AG09319 (cell line): ENCODE measurements around the gene RARRES1.

Experiments used
- DNase-seq: peaks from one replicate; pipeline ENCODE4 v3.0.0-alpha.2; 2010; ENCODE audit warnings: low read depth; ENCODE audit errors: extremely low read depth
- TF ChIP-seq, protein P1 (sequence below): IDR thresholded peaks from 2 replicates; pipeline ENCODE4 v1.5.1; 2011; ENCODE audit warnings: low read depth, mild to moderate bottlenecking, inconsistent platforms, low read length, moderate library complexity

The RARRES1 gene

DNA sequence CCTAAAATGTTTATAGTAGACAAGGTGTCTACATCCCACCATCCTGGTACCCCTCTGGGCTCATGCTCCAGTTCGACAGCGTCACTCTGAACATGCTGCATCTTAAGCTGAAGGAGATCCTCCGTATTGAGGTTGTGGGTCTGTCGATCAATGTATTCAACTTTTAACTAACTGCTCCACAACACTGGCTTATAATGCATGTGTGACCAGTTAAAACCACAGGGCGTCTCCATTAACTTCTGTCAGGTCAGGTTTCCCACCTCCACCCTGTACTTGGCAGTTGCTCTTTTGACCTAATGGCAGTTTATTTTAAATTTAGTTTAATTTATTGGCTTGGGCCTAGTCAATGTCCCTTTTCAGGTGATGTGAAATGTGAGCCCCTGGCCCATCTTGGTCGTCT lies 17.8 kb upstream of the RARRES1 start:
- TF ChIP-seq, protein P1, sequence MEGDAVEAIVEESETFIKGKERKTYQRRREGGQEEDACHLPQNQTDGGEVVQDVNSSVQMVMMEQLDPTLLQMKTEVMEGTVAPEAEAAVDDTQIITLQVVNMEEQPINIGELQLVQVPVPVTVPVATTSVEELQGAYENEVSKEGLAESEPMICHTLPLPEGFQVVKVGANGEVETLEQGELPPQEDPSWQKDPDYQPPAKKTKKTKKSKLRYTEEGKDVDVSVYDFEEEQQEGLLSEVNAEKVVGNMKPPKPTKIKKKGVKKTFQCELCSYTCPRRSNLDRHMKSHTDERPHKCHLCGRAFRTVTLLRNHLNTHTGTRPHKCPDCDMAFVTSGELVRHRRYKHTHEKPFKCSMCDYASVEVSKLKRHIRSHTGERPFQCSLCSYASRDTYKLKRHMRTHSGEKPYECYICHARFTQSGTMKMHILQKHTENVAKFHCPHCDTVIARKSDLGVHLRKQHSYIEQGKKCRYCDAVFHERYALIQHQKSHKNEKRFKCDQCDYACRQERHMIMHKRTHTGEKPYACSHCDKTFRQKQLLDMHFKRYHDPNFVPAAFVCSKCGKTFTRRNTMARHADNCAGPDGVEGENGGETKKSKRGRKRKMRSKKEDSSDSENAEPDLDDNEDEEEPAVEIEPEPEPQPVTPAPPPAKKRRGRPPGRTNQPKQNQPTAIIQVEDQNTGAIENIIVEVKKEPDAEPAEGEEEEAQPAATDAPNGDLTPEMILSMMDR = no peak
- no peak for DNase-seq

DNA sequence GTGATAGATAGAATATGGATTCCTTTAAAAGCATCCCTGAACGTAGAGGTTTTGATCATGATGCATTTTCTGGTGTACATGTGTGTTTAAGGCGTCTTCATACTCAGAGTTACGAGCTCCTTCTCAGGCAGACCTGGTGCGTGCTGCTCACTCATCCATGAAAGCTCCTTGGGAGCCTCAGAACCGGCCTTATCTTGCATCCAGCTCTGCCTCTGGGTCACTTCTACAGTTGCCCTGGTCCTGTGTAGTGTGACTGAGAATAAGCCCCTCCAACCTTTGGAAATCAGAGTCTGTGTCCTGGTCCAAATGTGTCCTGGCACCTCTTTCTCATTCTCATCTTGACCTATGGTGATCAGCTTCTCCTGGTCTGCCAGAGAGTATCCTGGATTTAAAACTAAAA lies 17.3 kb upstream of the RARRES1 start:
- TF ChIP-seq, protein P1 = no peak
- DNase-seq = no peak

DNA sequence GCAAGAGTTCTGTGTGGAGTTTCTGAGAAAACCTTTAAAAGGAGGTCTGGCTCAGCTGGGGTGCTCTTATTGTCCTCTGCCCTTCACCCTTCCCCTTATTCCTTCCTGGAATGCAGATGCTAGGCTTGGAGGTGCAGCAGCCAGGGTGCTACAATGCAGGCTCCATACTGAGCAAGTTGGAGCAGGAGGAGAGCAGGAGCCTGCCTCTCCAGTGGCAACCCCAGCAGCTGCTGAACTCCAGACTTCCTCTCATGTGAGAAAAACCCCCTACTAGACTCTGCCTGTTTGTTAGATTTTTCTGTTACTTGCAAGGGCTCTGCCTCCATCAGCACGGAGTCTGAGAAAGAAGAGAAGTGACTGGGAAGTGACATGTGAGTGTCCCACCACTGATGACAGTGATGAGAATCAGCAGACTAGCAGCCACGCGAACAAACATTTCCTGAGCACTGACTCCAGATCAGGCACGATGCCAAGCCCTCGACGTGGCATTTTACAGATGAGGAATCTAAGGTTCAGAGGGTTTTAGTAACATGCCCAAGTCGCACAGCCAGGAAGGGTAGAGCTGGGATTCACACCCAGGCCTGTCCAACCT lies 16.1 kb upstream of the RARRES1 start:
- no peak for DNase-seq
- TF ChIP-seq, protein P1 = no peak

DNA sequence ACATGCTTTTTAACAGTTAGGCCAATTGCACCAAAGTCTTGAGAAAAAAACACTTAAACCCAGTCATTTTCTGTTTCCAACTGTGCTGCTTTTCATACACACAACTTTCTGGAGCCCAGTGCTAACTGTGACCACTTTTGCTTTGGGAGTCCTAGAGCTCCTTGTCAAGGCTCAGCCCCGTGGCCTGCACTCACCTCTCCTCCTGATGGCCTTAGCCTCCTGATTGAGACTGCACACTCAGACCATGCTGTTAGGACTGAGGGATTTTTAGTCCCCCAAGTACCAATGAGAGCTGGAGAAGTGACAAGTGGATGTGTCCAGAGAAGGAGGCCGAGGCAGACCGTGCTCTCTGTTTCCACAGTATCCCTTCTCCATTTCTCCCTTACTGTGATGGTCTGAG lies 15.2 kb upstream of the RARRES1 start:
- DNase-seq = no peak
- TF ChIP-seq, protein P1 = no peak

DNA sequence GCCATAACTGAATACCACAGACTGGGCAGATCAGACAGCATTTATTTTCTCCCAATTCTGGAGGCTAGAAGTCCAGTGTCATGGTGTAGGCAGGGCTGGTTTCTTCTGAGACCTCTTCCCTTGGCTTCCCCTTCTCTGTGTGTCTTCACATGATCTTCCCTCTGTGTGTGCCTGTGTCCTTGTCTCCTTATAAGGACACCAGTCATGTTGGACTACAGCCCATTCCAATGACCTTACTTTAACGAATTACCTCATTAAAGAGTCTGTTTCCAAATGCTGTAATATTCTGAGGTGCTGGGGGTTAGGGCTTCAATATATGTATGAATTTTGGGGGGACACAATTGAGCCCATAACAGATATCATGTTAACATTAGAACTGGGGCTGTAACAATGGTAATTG lies 13.3 kb upstream of the RARRES1 start:
- DNase-seq = no peak
- TF ChIP-seq, protein P1 = no peak

DNA sequence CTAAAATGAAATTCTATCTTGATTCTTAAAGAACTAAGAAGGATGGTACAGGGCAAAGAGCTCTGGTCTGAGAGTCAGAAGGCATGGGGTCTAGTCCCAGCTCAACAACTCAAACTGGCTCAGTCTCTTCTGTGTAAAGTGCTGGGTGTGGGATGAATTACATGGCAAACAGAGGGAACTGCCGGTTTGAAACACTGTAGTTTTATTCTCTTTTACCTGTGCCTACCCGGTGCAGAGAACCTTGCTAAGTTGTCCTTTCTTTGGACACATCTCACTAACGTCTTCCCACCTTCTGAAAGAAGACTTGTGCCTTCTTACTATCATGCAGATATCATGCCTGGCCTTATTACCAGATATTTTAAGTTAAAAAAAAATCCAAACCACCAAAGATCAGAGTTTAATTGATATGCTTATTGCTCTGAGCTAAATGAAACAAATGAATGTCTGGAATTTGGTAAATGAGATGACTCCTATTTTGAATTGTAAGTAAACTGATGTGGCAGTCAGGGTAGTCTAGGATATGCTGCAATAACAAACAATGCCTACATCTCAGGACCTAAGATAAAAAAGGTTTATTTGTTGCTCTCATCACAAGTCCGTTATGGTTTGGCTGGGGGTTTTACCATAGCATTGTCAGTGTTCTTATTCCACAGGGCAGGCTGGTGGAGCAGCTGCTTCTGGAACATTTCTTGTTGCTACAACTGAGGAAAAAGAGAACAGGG lies 12.5 kb upstream of the RARRES1 start:
- TF ChIP-seq, protein P1 = no peak
- DNase-seq = no peak

DNA sequence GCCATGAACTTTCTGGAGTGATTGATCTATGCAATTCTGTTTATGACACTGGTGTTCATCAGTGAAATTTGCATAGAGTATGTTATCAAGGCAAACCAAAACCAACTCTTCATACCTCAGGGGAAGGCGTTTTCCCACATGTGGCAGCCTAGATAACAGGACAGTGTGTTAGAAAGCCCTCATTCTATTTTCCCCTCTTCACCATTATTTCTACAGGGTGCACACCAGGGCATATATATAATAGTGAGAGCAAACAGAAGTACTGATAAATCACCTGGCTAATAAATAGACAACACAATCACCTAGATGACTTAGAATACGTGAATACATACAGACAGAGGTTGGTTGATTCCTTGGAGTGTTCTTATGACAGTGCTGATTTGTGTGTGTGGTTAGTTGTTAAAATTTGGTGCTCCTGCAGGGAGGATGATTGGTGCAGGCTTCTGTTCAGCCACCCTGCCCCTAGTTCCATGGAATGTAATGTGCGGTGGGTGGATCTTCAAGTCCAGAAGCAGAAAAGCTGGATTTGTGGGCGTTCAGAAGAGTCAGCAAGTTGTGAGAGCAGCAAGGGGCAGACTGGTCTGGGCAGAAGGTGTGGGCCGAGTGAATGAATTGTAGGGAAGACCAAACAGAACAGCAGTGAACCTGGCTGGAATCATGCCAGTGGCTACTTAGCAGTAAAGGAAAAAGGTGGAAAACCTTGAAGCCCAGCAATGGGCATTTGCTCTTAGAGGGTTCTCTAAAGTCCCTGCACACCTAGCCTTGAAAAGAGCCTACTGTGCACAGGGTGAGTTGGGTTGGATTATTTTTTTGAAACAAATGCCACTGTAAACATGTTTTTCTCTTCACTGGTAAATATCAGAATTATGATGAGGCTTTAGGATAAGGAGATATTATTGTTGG lies 11.7 kb upstream of the RARRES1 start:
- TF ChIP-seq, protein P1 = no peak
- DNase-seq = no peak
